GM12878 (cell line): ENCODE measurements around the gene DNPEP. TPM values are rescaled to one million over a fixed set of nuclear protein-coding genes. Genes with fewer than 3 reads are reported as not detected.

Experiments used
- ATAC-seq: fragments of 200-7000 bp; cut with Tn5 transposase; 3 replicates; pipeline ENCODE4 v1.9.1; 2020; ENCODE audit warnings: mild to moderate bottlenecking, moderate library complexity
- BruUV-seq: library from RNA; stranded (reverse); fragments of 400-500 nt; replicated peaks from 2 replicates; lab custom pipeline; 2021; lab: Mats Ljungman, UMichigan
- CTCF ChIA-PET: fragments of 300-600 bp; sonication (Branson Sonifier 250); formaldehyde crosslinking; extraction: SDS; loops from one replicate; lab custom pipeline; 2021; ENCODE audit warnings: inconsistent platforms; lab: Yijun Ruan, JAX
- POLR2A ChIA-PET: fragments of 350-600 bp; formaldehyde crosslinking; extraction: SDS; loops from one replicate; lab custom pipeline; 2021; ENCODE audit warnings: inconsistent platforms; lab: Charles Lee
- RAD21 ChIA-PET: fragments of 300-600 bp; sonication (Branson Sonifier 250); formaldehyde crosslinking; loops from one replicate; lab custom pipeline; 2023; ENCODE audit warnings: antibody characterized with exemption; ENCODE audit not compliant: unreplicated experiment; lab: Charles Lee
- SMC1A ChIA-PET: fragments of 300-600 bp; sonication (Branson Sonifier 250); formaldehyde crosslinking; loops from one replicate; lab custom pipeline; 2023; ENCODE audit not compliant: unreplicated experiment, uncharacterized antibody; lab: Charles Lee
- DNase-seq: peaks from one replicate; pipeline ENCODE4 v3.0.0-alpha.2; 2011; ENCODE audit warnings: low read depth, low spot score
- FAIRE-seq: peaks from 3 replicates; lab custom pipeline; 2011; peaks lifted over from hg19 to GRCh38; lab: Jason Lieb, UNC
- H2AFZ ChIP-seq: 2 replicates; pipeline ENCODE4 v1.6.0; 2011; ENCODE audit warnings: low read depth, low read length, control low read depth; ENCODE audit not compliant: control insufficient read depth
- H3K27ac ChIP-seq: 2 replicates; pipeline ENCODE4 v1.5.1; 2011; ENCODE audit warnings: control low read depth; ENCODE audit not compliant: control insufficient read depth, insufficient read depth
- H3K27me3 ChIP-seq, 2 experiments: replicated peaks in 1 of 2; 2 replicates each; pipeline versions ENCODE4 v1.6.0 to v1.6.1; 2011; ENCODE audit warnings: low read length in 1 of 2; ENCODE audit not compliant: control insufficient read depth in 2 of 2, insufficient read depth in 2 of 2
- H3K36me3 ChIP-seq, 2 experiments: 2 replicates each; pipeline ENCODE4 v1.5.1; 2011; ENCODE audit warnings: low read length in 1 of 2; ENCODE audit not compliant: control insufficient read depth in 2 of 2, insufficient read depth in 2 of 2
- H3K4me1 ChIP-seq: 2 replicates; pipeline ENCODE4 v1.6.1; 2011; ENCODE audit warnings: mild to moderate bottlenecking, low read length, moderate library complexity, mixed read lengths; ENCODE audit not compliant: control insufficient read depth, insufficient read depth
- H3K4me2 ChIP-seq: 2 replicates; pipeline ENCODE4 v1.6.0; 2011; ENCODE audit warnings: control low read depth; ENCODE audit not compliant: control insufficient read depth, insufficient read depth
- H3K4me3 ChIP-seq: fragments of 200-600 bp; sonication (generic); 2 replicates; pipeline ENCODE4 v1.5.1; 2016
- H3K79me2 ChIP-seq: 2 replicates; pipeline ENCODE4 v1.6.0; 2011; ENCODE audit warnings: low read length; ENCODE audit not compliant: control insufficient read depth, insufficient read depth
- H3K9ac ChIP-seq: 2 replicates; pipeline ENCODE4 v1.8.0; 2011; ENCODE audit warnings: low read length, control low read depth, mixed read lengths; ENCODE audit not compliant: control insufficient read depth, insufficient read depth
- H3K9me3 ChIP-seq: replicated peaks from 3 replicates; pipeline ENCODE4 v1.5.1; 2011; ENCODE audit warnings: mild to moderate bottlenecking, low read length; ENCODE audit not compliant: control insufficient read depth, insufficient read depth
- H4K20me1 ChIP-seq: 2 replicates; pipeline ENCODE4 v1.6.0; 2011; ENCODE audit not compliant: control insufficient read depth, insufficient read depth
- ATF2 ChIP-seq: IDR thresholded peaks from 2 replicates; pipeline ENCODE4 v1.6.1; 2012; ENCODE audit warnings: low read length, inconsistent platforms
- CBX3 ChIP-seq: fragments of 200-600 bp; sonication (generic); IDR thresholded peaks from 2 replicates; pipeline ENCODE4 v1.6.1; 2016; ENCODE audit warnings: low read depth, borderline replicate concordance
- CHD1 ChIP-seq: IDR thresholded peaks from 2 replicates; pipeline ENCODE4 v1.6.1; 2012; ENCODE audit warnings: low read depth, low read length, improper control_type of control experiment
- CHD2 ChIP-seq: IDR thresholded peaks from 2 replicates; pipeline ENCODE4 v1.6.1; 2011; ENCODE audit warnings: low read depth, low read length, improper control_type of control experiment, borderline replicate concordance
- NR2C2 ChIP-seq: IDR thresholded peaks from 2 replicates; pipeline ENCODE4 v1.6.1; 2011; ENCODE audit warnings: borderline replicate concordance, low read depth; ENCODE audit not compliant: control insufficient read depth, insufficient read length
- SKIL ChIP-seq: fragments of 450-650 bp; IDR thresholded peaks from 2 replicates; pipeline ENCODE4 v1.6.1; 2017; ENCODE audit warnings: mild to moderate bottlenecking, low read depth, inconsistent platforms; ENCODE audit not compliant: poor library complexity, severe bottlenecking
- ZSCAN29 ChIP-seq: fragments of 450-650 bp; IDR thresholded peaks from 2 replicates; pipeline ENCODE4 v1.6.1; 2017; ENCODE audit warnings: mild to moderate bottlenecking, moderate library complexity
- WGBS: methylation state at CpG from one replicate; pipeline ENCODE4 v1.1.6; 2016; ENCODE audit warnings: low lambda C conversion rate; ENCODE audit not compliant: insufficient replicate concordance, insufficient coverage; ENCODE audit errors: missing lambda C conversion rate; 5-methylcytosine and 5-hydroxymethylcytosine counted together
- in situ Hi-C: fragments of 300-500 bp; cut with MboI; formaldehyde crosslinking; loops from 9 replicates; pipeline ENCODE4 v1.14.3; 2018; ENCODE audit warnings: mixed read lengths
- intact Hi-C: fragments of 100-400 bp; cut with micrococcal nuclease; formaldehyde crosslinking; loops from one replicate; pipeline ENCODE4 v1.14.2; 2022; ENCODE audit not compliant: unreplicated experiment
- polyA plus RNA-seq, 11 experiments: library from polyadenylated mRNA; depleted of rRNA in 4 of 11; unstranded in 6 of 11; stranded (reverse) in 5 of 11; fragments of >200 nt; fragmentation: Nextera tagmentation in 4 of 11; fragmentation: Illumina TruSeq in 1 of 11; extraction: Ambion mirVana in 4 of 11; extraction: Trizol in 1 of 11; gene quantifications; 1 replicate in 1 of 11; 2 replicates in 10 of 11; pipeline versions ENCODE4 v1.2.1 to v1.2.3, GENCODE V29; 2011 to 2016; ENCODE audit warnings: inconsistent platforms in 2 of 11, missing spikeins in 2 of 11, low read depth in 1 of 11
- total RNA-seq, 4 experiments: library from RNA; depleted of rRNA in 3 of 4; stranded (reverse); fragments of >200 nt in 3 of 4; fragmentation: Illumina TruSeq in 1 of 4; extraction: Trizol in 1 of 4; gene quantifications; 2 replicates each; pipeline versions ENCODE4 v1.2.1 to v1.2.3, GENCODE V29; 2013 to 2021

DNPEP gene
- total and polyA plus RNA-seq, 10 of the 15 experiments (the other 5 are each of a cell fraction or from before 2014, with no cell fraction given) = 33.1 to 82.0 (median 64.1) TPM

- intact Hi-C loops = no loop called here
- no peak for FAIRE-seq
- in situ Hi-C loops = no loop called here
- Histone ChIP-seq H3K27ac (no peak overlapping the region), H4K20me1 (no peaks in the 10 kb centered on the region), H3K36me3 (peaks cover 11 to 13% of the 10 kb centered on the region in 2 experiments; a peak in 3 of 4 replicates), H3K79me2 (peaks cover 8% of the 10 kb centered on the region), H3K27me3 (no peaks in the 10 kb centered on the region), H2AFZ (no peak overlapping the region), H3K4me2 (no peak overlapping the region), H3K4me1 (peaks cover 5% of the 10 kb centered on the region), H3K4me3 (no peak overlapping the region), H3K9me3 (no peaks in the 10 kb centered on the region), H3K9ac (no peak overlapping the region)
- TF ChIP-seq CHD2 = no peak
- no peak for TF ChIP-seq SKIL
- TF ChIP-seq NR2C2 = no peak
- no peak for TF ChIP-seq CHD1
- TF ChIP-seq ATF2 = no peak
- TF ChIP-seq CBX3 = no peak
- no peak for TF ChIP-seq ZSCAN29
- ChIA-PET SMC1A (no interaction called here), CTCF (no interaction called here), POLR2A (no interaction called here), RAD21 (no interaction called here)
- ATAC-seq = no peak
- DNase-seq = no peak
- 90% methylated on average over 15 of the region's 15 CpGs for WGBS
- BruUV-seq = no TSS peak
Measured at GRCh38 chr2:219384083-219384713, 3.5 kb downstream of the DNPEP start.
